K562 (cell line): ENCODE measurements around the gene NKIRAS1. TPM values are rescaled to one million over a fixed set of nuclear protein-coding genes. Genes with fewer than 3 reads are reported as not detected.
A peak's percentile ranks its signal among the peaks of the same experiment; 100 is the strongest.

ENCODE experiments used
- ATAC-seq: fragments of 200-7000 bp; cut with Tn5 transposase; 3 replicates; pipeline ENCODE4 v1.9.1; 2020; ENCODE audit warnings: moderate library complexity
- BruUV-seq: library from RNA; stranded (reverse); fragments of 400-500 nt; replicated peaks from 2 replicates; lab custom pipeline; 2021; lab: Mats Ljungman, UMichigan
- CTCF ChIA-PET: fragments of 300-600 bp; formaldehyde crosslinking; extraction: SDS; loops from one replicate; lab custom pipeline; 2021; ENCODE audit warnings: low intra/inter-chr PET ratio; lab: Yijun Ruan, JAX
- POLR2A ChIA-PET: fragments of 300-600, 350-650 bp; sonication (Branson Sonifier 250); formaldehyde crosslinking; extraction: SDS; loops from one replicate; lab custom pipeline; 2021; ENCODE audit warnings: antibody characterized with exemption, inconsistent platforms; lab: Yijun Ruan, JAX
- DNase-seq, 4 experiments: peaks; one replicate each; pipeline versions ENCODE4 v3.0.0 to v3.0.0-alpha.2; 2011 to 2018; ENCODE audit warnings: low spot score in 3 of 4, mixed read lengths in 3 of 4; ENCODE audit errors: extremely low read depth in 1 of 4
- FAIRE-seq: peaks from 2 replicates; lab custom pipeline; 2011; peaks lifted over from hg19 to GRCh38; lab: Jason Lieb, UNC
- H2AFZ ChIP-seq: 2 replicates; pipeline ENCODE4 v1.6.0; 2011; ENCODE audit warnings: low read depth, low read length, control low read depth, inconsistent platforms
- H3K27ac ChIP-seq: fragments of 200-600 bp; 3 replicates; pipeline ENCODE4 v1.8.0; 2011; ENCODE audit warnings: low read depth, mild to moderate bottlenecking, control low read depth, inconsistent platforms, low read length, moderate library complexity, mixed read lengths; ENCODE audit errors: extremely low read depth
- H3K27me3 ChIP-seq, 2 experiments: fragments of 300-600 bp in 1 of 2; 2 replicates in 1 of 2; 3 replicates in 1 of 2; pipeline versions ENCODE4 v1.6.0 to v1.8.0; 2011; ENCODE audit warnings: inconsistent platforms in 2 of 2, low read length in 2 of 2, mild to moderate bottlenecking in 1 of 2, mixed read lengths in 1 of 2, moderate library complexity in 1 of 2; ENCODE audit not compliant: control insufficient read depth in 2 of 2, insufficient read depth in 2 of 2
- H3K36me3 ChIP-seq: fragments of 300-600 bp; 3 replicates; pipeline ENCODE4 v1.8.0; 2011; ENCODE audit warnings: mild to moderate bottlenecking, low read length, inconsistent platforms; ENCODE audit not compliant: control insufficient read depth, insufficient read depth
- H3K4me1 ChIP-seq, 2 experiments: fragments of 200-600 bp in 1 of 2; replicated peaks in 1 of 2; 2 replicates in 1 of 2; 3 replicates in 1 of 2; pipeline versions ENCODE4 v1.5.1 to v1.8.0; 2011; ENCODE audit warnings: inconsistent platforms in 2 of 2, low read length in 2 of 2, mild to moderate bottlenecking in 1 of 2, mixed read lengths in 1 of 2, moderate library complexity in 1 of 2; ENCODE audit not compliant: control insufficient read depth in 2 of 2, insufficient read depth in 2 of 2
- H3K4me2 ChIP-seq: 2 replicates; pipeline ENCODE4 v1.6.1; 2011; ENCODE audit warnings: low read length, control low read depth, inconsistent platforms, mixed read lengths; ENCODE audit not compliant: insufficient read depth
- H3K4me3 ChIP-seq: fragments of 200-600 bp; sonication (generic), shearing (Covaris generic); 2 replicates; pipeline ENCODE4 v1.5.1; 2016; ENCODE audit warnings: control low read depth, inconsistent platforms
- H3K79me2 ChIP-seq: fragments of 200-600 bp; 3 replicates; pipeline ENCODE4 v1.8.0; 2011; ENCODE audit warnings: low read length, inconsistent platforms; ENCODE audit not compliant: control insufficient read depth, insufficient read depth
- H3K9ac ChIP-seq, 2 experiments: 2 replicates each; pipeline versions ENCODE4 v1.6.0 to v1.6.1; 2011; ENCODE audit warnings: low read depth in 2 of 2, low read length in 2 of 2, control low read depth in 1 of 2, inconsistent platforms in 1 of 2, mild to moderate bottlenecking in 1 of 2, mixed read lengths in 1 of 2; ENCODE audit not compliant: insufficient read depth in 1 of 2
- H3K9me1 ChIP-seq: one replicate; pipeline ENCODE4 v1.6.0; 2011; ENCODE audit warnings: inconsistent platforms, mild to moderate bottlenecking, low read length, moderate library complexity; ENCODE audit not compliant: control insufficient read depth, insufficient read depth
- H3K9me3 ChIP-seq: replicated peaks from 2 replicates; pipeline ENCODE4 v1.5.1; 2011; ENCODE audit warnings: low read depth, low read length, inconsistent platforms; ENCODE audit not compliant: control insufficient read depth, insufficient read depth
- H4K20me1 ChIP-seq: replicated peaks from 2 replicates; pipeline ENCODE4 v1.6.1; 2011; ENCODE audit warnings: low read length, inconsistent platforms, mixed read lengths; ENCODE audit not compliant: control insufficient read depth, insufficient read depth
- C11orf30 ChIP-seq: fragments of 450-650 bp; IDR thresholded peaks from 2 replicates; pipeline ENCODE4 v1.6.1; 2016; ENCODE audit warnings: low read depth, mild to moderate bottlenecking
- CHD1 ChIP-seq: fragments of 200-600 bp; sonication (generic); IDR thresholded peaks from one replicate; pipeline ENCODE4 v1.6.1; 2012; ENCODE audit warnings: mild to moderate bottlenecking, moderate library complexity, low read length, inconsistent platforms
- CTBP1 ChIP-seq: fragments of 450-650 bp; IDR thresholded peaks from 2 replicates; pipeline ENCODE4 v1.6.1; 2016; ENCODE audit warnings: borderline replicate concordance
- DACH1 ChIP-seq: fragments of 450-650 bp; IDR thresholded peaks from 2 replicates; pipeline ENCODE4 v1.6.1; 2018; ENCODE audit not compliant: partially characterized antibody
- ELF1 ChIP-seq: fragments of 200-800 bp; sonication (Bioruptor generic); IDR thresholded peaks from 2 replicates; pipeline ENCODE4 v1.6.1; 2016; ENCODE audit warnings: missing genetic modification characterization, missing compliant biosample characterization
- FOXM1 ChIP-seq, 2 experiments: fragments of 450-650 bp in 1 of 2; sonication (generic) in 1 of 2; formaldehyde crosslinking in 1 of 2; IDR thresholded peaks; 2 replicates each; pipeline versions ENCODE4 v1.6.1 to v1.9.0; 2017 to 2022; ENCODE audit warnings: low read depth in 2 of 2, mild to moderate bottlenecking in 2 of 2, missing genetic modification reagents in 1 of 2, moderate library complexity in 1 of 2
- HNRNPLL ChIP-seq: fragments of 200-400 bp; formaldehyde crosslinking; IDR thresholded peaks from 2 replicates; pipeline ENCODE4 v1.6.1; 2017; ENCODE audit warnings: low read length, low read depth, mild to moderate bottlenecking; ENCODE audit not compliant: poor library complexity, severe bottlenecking
- NFATC3 ChIP-seq: fragments of 450-650 bp; IDR thresholded peaks from 2 replicates; pipeline ENCODE4 v1.6.1; 2017; ENCODE audit warnings: mild to moderate bottlenecking
- RCOR1 ChIP-seq, 2 experiments: IDR thresholded peaks; 2 replicates each; pipeline ENCODE4 v1.6.1; 2012; ENCODE audit warnings: low read depth in 2 of 2, low read length in 2 of 2, borderline replicate concordance in 1 of 2, improper control_type of control experiment in 1 of 2
- SAFB ChIP-seq: fragments of 200-400 bp; formaldehyde crosslinking; IDR thresholded peaks from 2 replicates; pipeline ENCODE4 v1.6.1; 2017; ENCODE audit warnings: low read depth, low read length, borderline replicate concordance
- TAF7 ChIP-seq: fragments of 450-650 bp; IDR thresholded peaks from 2 replicates; pipeline ENCODE4 v1.6.1; 2016; ENCODE audit warnings: missing genetic modification characterization, missing compliant biosample characterization
- ZBED1 ChIP-seq: IDR thresholded peaks from 2 replicates; pipeline ENCODE4 v1.6.1; 2014
- ZNF282 ChIP-seq: sonication (generic); formaldehyde crosslinking; IDR thresholded peaks from 2 replicates; pipeline ENCODE4 v1.8.1; 2023; ENCODE audit warnings: missing genetic modification reagents
- WGBS: fragments of 100-300 bp; shearing (Covaris generic); methylation state at CpG from one replicate; pipeline ENCODE4 v1.1.6; 2016; ENCODE audit warnings: low coverage, mixed read lengths; ENCODE audit not compliant: insufficient coverage; ENCODE audit errors: missing lambda C conversion rate; 5-methylcytosine and 5-hydroxymethylcytosine counted together
- in situ Hi-C: fragments of 300-500 bp; cut with MboI; formaldehyde crosslinking; loops from 4 replicates; pipeline ENCODE4 v1.15.0; 2018; ENCODE audit warnings: inconsistent platforms, mixed read lengths
- intact Hi-C: fragments of 100-400 bp; cut with micrococcal nuclease; formaldehyde crosslinking; loops from 2 replicates; pipeline ENCODE4 v1.14.2; 2022
- polyA plus RNA-seq, 8 experiments: library from polyadenylated mRNA; depleted of rRNA in 4 of 8; stranded (reverse) in 5 of 8; unstranded in 3 of 8; fragments of >200 nt; fragmentation: Nextera tagmentation in 2 of 8; fragmentation: Illumina TruSeq in 1 of 8; extraction: Ambion mirVana in 2 of 8; extraction: Trizol in 1 of 8; gene quantifications; 2 replicates each; pipeline versions ENCODE4 v1.2.1 to v1.2.3, GENCODE V29; 2011 to 2014; ENCODE audit warnings: inconsistent platforms in 1 of 8, missing spikeins in 1 of 8
- total RNA-seq, 7 experiments: library from RNA; depleted of rRNA in 6 of 7; stranded (reverse); fragments of >200 nt in 6 of 7; fragmentation: Illumina TruSeq in 2 of 7; extraction: Trizol in 2 of 7; gene quantifications; 2 replicates each; pipeline versions ENCODE4 v1.2.1 to v1.2.3, GENCODE V29; 2011 to 2021; ENCODE audit warnings: low replicate concordance in 1 of 7
- TF ChIP-seq, protein P1 (sequence below): sonication (generic); formaldehyde crosslinking; IDR thresholded peaks from 2 replicates; pipeline ENCODE4 v1.8.1; 2022; ENCODE audit warnings: missing genetic modification reagents
- TF ChIP-seq, protein P2 (sequence below): sonication (generic); formaldehyde crosslinking; IDR thresholded peaks from 2 replicates; pipeline ENCODE4 v1.8.0; 2023; ENCODE audit warnings: mild to moderate bottlenecking, missing genetic modification reagents
- TF ChIP-seq, protein P3 (sequence below): fragments of 450-650 bp; IDR thresholded peaks from 2 replicates; pipeline ENCODE4 v1.6.1; 2016; ENCODE audit warnings: low read depth, mild to moderate bottlenecking, moderate library complexity
- TF ChIP-seq, protein P4 (sequence below): sonication (generic); formaldehyde crosslinking; IDR thresholded peaks from 2 replicates; pipeline ENCODE4 v1.8.1; 2023; ENCODE audit warnings: mild to moderate bottlenecking, missing genetic modification reagents, moderate library complexity

The NKIRAS1 gene
- total and polyA plus RNA-seq, 9 of the 15 experiments (the other 6 are each of a cell fraction or from before 2014, with no cell fraction given), result 5.1 to 10.3 (median 6.3) TPM

DNA sequence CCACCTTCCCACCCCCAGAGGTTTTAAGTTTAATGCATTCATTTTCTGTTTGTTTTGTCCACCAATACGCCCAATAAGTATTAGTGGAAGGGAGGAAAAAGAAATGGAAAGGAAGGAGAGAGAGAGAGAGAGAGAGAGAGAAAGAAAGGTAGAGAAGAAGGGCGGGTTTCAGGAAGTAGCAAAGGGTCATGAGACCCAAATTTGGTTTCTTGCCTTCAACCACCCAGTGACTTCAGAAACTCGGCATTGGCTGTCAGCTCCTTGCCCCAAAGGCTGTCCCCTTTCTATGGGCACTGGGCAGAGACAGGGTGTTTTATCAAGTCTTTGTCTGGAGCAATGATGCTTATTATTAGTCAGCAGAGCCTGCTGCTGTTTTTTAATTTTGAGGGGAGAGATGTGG is 14.8 kb upstream of the NKIRAS1 start:
- Histone ChIP-seq H3K9me1 (no peaks in the 10 kb centered on the region), H3K4me3 (no peak overlapping the region), H3K4me1 (no peaks in the 10 kb centered on the region; a peak in 1 of 5 replicates), H3K27ac (no peak overlapping the region), H3K9me3 (no peaks in the 10 kb centered on the region), H3K9ac (no peak overlapping the region), H3K36me3 (no peaks in the 10 kb centered on the region), H4K20me1 (no peaks in the 10 kb centered on the region), H3K4me2 (no peak overlapping the region), H3K79me2 (no peaks in the 10 kb centered on the region), H2AFZ (peak overlapping the region; percentile 74), H3K27me3 (no peaks in the 10 kb centered on the region)
- in situ Hi-C loops, result no loop called here
- BruUV-seq, result no TSS peak
- POLR2A ChIA-PET, result interaction anchor here (1.1 to 8.9 kb wide), 2 partner anchors 7 to 13 kb away, joined by 5 to 81 read pairs; partner anchors contain the start of genes NKIRAS1 and RPL15
- intact Hi-C loops, result no loop called here
- CTCF ChIA-PET, result no interaction called here
- ATAC-seq, result no peak
- no peak for DNase-seq
- peak; percentile 26 for FAIRE-seq
- 26% methylated on average over 3 of the region's 3 CpGs for WGBS
- TF ChIP-seq ZNF282 (CRISPR knock-in tag) (no peak), HNRNPLL (no peak), CTBP1 (no peak), ZBED1 (no peak), C11orf30 (no peak), TAF7 (no peak), NFATC3 (no peak), RCOR1 (IDR thresholded peaks at IDR 0.05; ENCODE audit: borderline replicate concordance in 1 of 2, low read depth in 2 of 2, low read length in 2 of 2) (no peak), DACH1 (no peak), SAFB (no peak), CHD1 (no peak), ELF1 (tag) (peak; percentile 75), FOXM1 (IDR thresholded peaks at IDR 0.05; ENCODE audit: low read depth) (no peak), FOXM1 (CRISPR knock-in tag; IDR thresholded peaks at IDR 0.05; ENCODE audit: low read depth) (no peak)
- TF ChIP-seq, protein P1, sequence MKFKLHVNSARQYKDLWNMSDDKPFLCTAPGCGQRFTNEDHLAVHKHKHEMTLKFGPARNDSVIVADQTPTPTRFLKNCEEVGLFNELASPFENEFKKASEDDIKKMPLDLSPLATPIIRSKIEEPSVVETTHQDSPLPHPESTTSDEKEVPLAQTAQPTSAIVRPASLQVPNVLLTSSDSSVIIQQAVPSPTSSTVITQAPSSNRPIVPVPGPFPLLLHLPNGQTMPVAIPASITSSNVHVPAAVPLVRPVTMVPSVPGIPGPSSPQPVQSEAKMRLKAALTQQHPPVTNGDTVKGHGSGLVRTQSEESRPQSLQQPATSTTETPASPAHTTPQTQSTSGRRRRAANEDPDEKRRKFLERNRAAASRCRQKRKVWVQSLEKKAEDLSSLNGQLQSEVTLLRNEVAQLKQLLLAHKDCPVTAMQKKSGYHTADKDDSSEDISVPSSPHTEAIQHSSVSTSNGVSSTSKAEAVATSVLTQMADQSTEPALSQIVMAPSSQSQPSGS (CRISPR knock-in tag), result no peak
- TF ChIP-seq, protein P2, sequence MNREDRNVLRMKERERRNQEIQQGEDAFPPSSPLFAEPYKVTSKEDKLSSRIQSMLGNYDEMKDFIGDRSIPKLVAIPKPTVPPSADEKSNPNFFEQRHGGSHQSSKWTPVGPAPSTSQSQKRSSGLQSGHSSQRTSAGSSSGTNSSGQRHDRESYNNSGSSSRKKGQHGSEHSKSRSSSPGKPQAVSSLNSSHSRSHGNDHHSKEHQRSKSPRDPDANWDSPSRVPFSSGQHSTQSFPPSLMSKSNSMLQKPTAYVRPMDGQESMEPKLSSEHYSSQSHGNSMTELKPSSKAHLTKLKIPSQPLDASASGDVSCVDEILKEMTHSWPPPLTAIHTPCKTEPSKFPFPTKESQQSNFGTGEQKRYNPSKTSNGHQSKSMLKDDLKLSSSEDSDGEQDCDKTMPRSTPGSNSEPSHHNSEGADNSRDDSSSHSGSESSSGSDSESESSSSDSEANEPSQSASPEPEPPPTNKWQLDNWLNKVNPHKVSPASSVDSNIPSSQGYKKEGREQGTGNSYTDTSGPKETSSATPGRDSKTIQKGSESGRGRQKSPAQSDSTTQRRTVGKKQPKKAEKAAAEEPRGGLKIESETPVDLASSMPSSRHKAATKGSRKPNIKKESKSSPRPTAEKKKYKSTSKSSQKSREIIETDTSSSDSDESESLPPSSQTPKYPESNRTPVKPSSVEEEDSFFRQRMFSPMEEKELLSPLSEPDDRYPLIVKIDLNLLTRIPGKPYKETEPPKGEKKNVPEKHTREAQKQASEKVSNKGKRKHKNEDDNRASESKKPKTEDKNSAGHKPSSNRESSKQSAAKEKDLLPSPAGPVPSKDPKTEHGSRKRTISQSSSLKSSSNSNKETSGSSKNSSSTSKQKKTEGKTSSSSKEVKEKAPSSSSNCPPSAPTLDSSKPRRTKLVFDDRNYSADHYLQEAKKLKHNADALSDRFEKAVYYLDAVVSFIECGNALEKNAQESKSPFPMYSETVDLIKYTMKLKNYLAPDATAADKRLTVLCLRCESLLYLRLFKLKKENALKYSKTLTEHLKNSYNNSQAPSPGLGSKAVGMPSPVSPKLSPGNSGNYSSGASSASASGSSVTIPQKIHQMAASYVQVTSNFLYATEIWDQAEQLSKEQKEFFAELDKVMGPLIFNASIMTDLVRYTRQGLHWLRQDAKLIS, result no peak
- TF ChIP-seq, protein P3, sequence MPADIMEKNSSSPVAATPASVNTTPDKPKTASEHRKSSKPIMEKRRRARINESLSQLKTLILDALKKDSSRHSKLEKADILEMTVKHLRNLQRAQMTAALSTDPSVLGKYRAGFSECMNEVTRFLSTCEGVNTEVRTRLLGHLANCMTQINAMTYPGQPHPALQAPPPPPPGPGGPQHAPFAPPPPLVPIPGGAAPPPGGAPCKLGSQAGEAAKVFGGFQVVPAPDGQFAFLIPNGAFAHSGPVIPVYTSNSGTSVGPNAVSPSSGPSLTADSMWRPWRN, result no peak
- TF ChIP-seq, protein P4, sequence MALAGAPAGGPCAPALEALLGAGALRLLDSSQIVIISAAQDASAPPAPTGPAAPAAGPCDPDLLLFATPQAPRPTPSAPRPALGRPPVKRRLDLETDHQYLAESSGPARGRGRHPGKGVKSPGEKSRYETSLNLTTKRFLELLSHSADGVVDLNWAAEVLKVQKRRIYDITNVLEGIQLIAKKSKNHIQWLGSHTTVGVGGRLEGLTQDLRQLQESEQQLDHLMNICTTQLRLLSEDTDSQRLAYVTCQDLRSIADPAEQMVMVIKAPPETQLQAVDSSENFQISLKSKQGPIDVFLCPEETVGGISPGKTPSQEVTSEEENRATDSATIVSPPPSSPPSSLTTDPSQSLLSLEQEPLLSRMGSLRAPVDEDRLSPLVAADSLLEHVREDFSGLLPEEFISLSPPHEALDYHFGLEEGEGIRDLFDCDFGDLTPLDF (CRISPR knock-in tag), result no peak
